ENCODE measurements around the gene PPT1. TPM values are rescaled to one million over a fixed set of nuclear protein-coding genes. Genes with fewer than 3 reads are reported as not detected.

PPT1 gene
- polyA plus RNA-seq, 2 of the 4 experiments (the other 2 are of a cell fraction), result 40.2 to 56.7 TPM

DNA sequence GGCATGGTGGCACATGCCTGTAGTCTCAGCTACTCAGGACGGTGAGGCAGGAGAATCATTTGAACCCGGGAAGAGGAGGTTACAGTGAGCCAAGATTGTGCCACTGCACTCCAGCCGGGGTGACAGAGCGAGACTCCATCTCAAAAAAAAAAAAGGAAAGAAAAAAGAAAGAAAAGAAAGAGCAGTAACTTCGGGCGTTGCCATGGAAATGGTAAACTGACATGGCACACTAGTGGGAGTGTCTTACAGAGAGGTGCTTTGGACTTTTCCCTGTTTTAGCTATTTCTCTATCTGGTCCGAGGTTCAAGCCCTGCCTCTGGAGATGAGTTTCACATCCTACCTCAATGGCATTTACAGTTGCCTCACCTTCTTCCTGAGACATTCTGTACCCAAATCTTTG lies 23.1 kb upstream of the PPT1 start:
- no peaks in the 10 kb centered on the region for H3K9me3 ChIP-seq
- POLR2A ChIA-PET, result no interaction called here
- no peak overlapping the region for H3K27ac ChIP-seq
- DNase-seq (ENCODE audit: low read depth in 1 of 2, low spot score in 1 of 2), result no peak
- CTCF ChIA-PET, result interaction anchor here (0.7 to 1.6 kb wide), 3 partner anchors 24 to 316 kb away, joined by 3 to 6 read pairs (median 4); no protein-coding TSS in a partner anchor
- no peak for ATAC-seq
- H3K4me1 ChIP-seq, result no peaks in the 10 kb centered on the region
- H3K4me3 ChIP-seq, result no peak overlapping the region
- TF ChIP-seq RFX5 (IDR thresholded peaks at IDR 0.05) (no peak), CEBPB (IDR thresholded peaks at IDR 0.05) (no peak), EP300 (IDR thresholded peaks at IDR 0.05) (no peak)
- H3K4me2 ChIP-seq, result no peak overlapping the region
- FAIRE-seq, result no peak
- WGBS (ENCODE audit: missing lambda C conversion rate), result 11% methylated on average over 7 of the region's 7 CpGs

DNA sequence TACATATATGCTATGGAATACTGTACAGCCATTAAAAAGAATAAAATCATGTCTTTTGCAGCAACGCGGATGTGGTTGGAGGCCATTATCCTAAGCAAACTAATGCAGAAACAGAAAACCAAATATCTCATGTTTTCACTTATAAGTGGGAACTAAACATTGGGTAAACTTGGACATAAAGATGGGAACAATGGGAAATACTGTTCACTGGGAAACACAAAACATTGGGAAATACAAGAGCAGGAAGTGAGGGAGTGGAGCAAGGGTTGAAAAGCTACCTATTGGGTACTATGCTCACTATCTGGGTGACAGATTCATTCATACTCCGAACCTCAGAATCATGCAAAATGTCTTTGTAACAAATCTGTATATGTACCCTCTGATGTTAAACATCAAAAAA lies 17.3 kb upstream of the PPT1 start:
- Histone ChIP-seq H3K27ac (no peak overlapping the region), H3K9me3 (peaks cover 21% of the 10 kb centered on the region), H3K4me3 (no peak overlapping the region), H3K4me1 (no peaks in the 10 kb centered on the region), H3K4me2 (no peak overlapping the region)
- ChIA-PET POLR2A (no interaction called here), CTCF (no interaction called here)
- 57% methylated on average over 3 of the region's 3 CpGs for WGBS (ENCODE audit: missing lambda C conversion rate)
- ATAC-seq (no peak), FAIRE-seq (no peak), DNase-seq (ENCODE audit: low read depth in 1 of 2, low spot score in 1 of 2) (no peak)
- TF ChIP-seq NFE2L2 (conservative IDR thresholded peaks at IDR 0.05; ENCODE audit: low read length) (no peak), ZSCAN20 (CRISPR knock-in tag; IDR thresholded peaks at IDR 0.05) (no peak), NR3C1 (IDR thresholded peaks at IDR 0.05) (no peak), RCOR1 (IDR thresholded peaks at IDR 0.05; ENCODE audit: low read depth, low read length) (no peak), HEYL (CRISPR knock-in tag; IDR thresholded peaks at IDR 0.05) (no peak), RFX5 (IDR thresholded peaks at IDR 0.05) (no peak), CBX8 (IDR thresholded peaks at IDR 0.05) (no peak), CBX2 (IDR thresholded peaks at IDR 0.05; ENCODE audit: borderline replicate concordance, low read depth) (no peak), SREBF2 (IDR thresholded peaks at IDR 0.05) (no peak), RARB (CRISPR knock-in tag; IDR thresholded peaks at IDR 0.05) (no peak), HOXB5 (CRISPR knock-in tag; IDR thresholded peaks at IDR 0.05) (no peak), RNF2 (IDR thresholded peaks at IDR 0.05; ENCODE audit: borderline replicate concordance, low read depth) (no peak), POLR2AphosphoS2 (conservative IDR thresholded peaks at IDR 0.05; ENCODE audit: low read length) (no peak), MAFK (IDR thresholded peaks at IDR 0.05; ENCODE audit: partially characterized antibody) (no peak), EHMT2 (IDR thresholded peaks at IDR 0.05; ENCODE audit: low read depth) (no peak), TP53 (CRISPR knock-in tag; IDR thresholded peaks at IDR 0.05) (no peak), ZNF302 (CRISPR knock-in tag; IDR thresholded peaks at IDR 0.05) (no peak)
- TF ChIP-seq, protein P1, sequence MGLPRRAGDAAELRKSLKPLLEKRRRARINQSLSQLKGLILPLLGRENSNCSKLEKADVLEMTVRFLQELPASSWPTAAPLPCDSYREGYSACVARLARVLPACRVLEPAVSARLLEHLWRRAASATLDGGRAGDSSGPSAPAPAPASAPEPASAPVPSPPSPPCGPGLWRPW (IDR thresholded peaks at IDR 0.05), result no peak
- TF ChIP-seq, protein P2, sequence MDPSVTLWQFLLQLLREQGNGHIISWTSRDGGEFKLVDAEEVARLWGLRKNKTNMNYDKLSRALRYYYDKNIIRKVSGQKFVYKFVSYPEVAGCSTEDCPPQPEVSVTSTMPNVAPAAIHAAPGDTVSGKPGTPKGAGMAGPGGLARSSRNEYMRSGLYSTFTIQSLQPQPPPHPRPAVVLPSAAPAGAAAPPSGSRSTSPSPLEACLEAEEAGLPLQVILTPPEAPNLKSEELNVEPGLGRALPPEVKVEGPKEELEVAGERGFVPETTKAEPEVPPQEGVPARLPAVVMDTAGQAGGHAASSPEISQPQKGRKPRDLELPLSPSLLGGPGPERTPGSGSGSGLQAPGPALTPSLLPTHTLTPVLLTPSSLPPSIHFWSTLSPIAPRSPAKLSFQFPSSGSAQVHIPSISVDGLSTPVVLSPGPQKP (IDR thresholded peaks at IDR 0.05; ENCODE audit: low read depth, low read length), result no peak

DNA sequence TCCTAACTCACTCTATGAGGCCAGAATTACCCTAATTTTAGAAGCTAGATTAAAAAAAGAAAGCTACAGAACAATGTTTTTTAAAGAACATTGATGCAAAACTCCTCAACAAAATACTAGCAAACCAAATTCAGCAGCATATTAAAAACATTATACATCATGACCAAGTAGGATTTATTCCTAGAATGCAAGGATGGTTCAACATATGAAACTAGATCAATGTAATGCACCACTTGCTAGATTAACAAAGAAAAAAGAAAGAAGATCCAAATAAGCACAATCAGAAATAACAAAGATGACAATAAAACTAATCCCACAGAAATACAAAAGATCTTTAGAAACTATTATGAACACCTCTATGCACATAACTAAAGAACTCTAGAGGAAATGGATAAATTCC lies 13.3 kb upstream of the PPT1 start:
- CTCF ChIA-PET, result no interaction called here
- H3K4me2 ChIP-seq, result no peak overlapping the region
- POLR2A ChIA-PET, result no interaction called here
- DNase-seq (ENCODE audit: low read depth in 1 of 2, low spot score in 1 of 2) (no peak), FAIRE-seq (no peak), ATAC-seq (no peak)
- H3K4me3 ChIP-seq, result no peak overlapping the region
- no peaks in the 10 kb centered on the region for H3K4me1 ChIP-seq
- H3K9me3 ChIP-seq, result peaks cover 22% of the 10 kb centered on the region
- H3K27ac ChIP-seq, result no peak overlapping the region
- TF ChIP-seq HOXB5 (CRISPR knock-in tag; IDR thresholded peaks at IDR 0.05) (no peak), CHD4 (IDR thresholded peaks at IDR 0.05; ENCODE audit: borderline replicate concordance) (no peak), CHD2 (IDR thresholded peaks at IDR 0.05; ENCODE audit: low read length, partially characterized antibody) (no peak), KDM5A (IDR thresholded peaks at IDR 0.05) (no peak), RARB (CRISPR knock-in tag; IDR thresholded peaks at IDR 0.05) (no peak), KDM1A (IDR thresholded peaks at IDR 0.05; ENCODE audit: low read depth) (no peak), EHMT2 (IDR thresholded peaks at IDR 0.05; ENCODE audit: low read depth) (no peak)
- TF ChIP-seq, protein P3, sequence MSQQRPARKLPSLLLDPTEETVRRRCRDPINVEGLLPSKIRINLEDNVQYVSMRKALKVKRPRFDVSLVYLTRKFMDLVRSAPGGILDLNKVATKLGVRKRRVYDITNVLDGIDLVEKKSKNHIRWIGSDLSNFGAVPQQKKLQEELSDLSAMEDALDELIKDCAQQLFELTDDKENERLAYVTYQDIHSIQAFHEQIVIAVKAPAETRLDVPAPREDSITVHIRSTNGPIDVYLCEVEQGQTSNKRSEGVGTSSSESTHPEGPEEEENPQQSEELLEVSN (IDR thresholded peaks at IDR 0.05; ENCODE audit: borderline replicate concordance, low read depth), result no peak
- TF ChIP-seq, protein P4, sequence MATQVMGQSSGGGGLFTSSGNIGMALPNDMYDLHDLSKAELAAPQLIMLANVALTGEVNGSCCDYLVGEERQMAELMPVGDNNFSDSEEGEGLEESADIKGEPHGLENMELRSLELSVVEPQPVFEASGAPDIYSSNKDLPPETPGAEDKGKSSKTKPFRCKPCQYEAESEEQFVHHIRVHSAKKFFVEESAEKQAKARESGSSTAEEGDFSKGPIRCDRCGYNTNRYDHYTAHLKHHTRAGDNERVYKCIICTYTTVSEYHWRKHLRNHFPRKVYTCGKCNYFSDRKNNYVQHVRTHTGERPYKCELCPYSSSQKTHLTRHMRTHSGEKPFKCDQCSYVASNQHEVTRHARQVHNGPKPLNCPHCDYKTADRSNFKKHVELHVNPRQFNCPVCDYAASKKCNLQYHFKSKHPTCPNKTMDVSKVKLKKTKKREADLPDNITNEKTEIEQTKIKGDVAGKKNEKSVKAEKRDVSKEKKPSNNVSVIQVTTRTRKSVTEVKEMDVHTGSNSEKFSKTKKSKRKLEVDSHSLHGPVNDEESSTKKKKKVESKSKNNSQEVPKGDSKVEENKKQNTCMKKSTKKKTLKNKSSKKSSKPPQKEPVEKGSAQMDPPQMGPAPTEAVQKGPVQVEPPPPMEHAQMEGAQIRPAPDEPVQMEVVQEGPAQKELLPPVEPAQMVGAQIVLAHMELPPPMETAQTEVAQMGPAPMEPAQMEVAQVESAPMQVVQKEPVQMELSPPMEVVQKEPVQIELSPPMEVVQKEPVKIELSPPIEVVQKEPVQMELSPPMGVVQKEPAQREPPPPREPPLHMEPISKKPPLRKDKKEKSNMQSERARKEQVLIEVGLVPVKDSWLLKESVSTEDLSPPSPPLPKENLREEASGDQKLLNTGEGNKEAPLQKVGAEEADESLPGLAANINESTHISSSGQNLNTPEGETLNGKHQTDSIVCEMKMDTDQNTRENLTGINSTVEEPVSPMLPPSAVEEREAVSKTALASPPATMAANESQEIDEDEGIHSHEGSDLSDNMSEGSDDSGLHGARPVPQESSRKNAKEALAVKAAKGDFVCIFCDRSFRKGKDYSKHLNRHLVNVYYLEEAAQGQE (IDR thresholded peaks at IDR 0.05), result no peak
- TF ChIP-seq, protein P2 (IDR thresholded peaks at IDR 0.05; ENCODE audit: low read depth, low read length), result no peak

Data from A549 (cell line).